HG02571 (cell line): ENCODE data around the gene SELENOP.
"Not testable (repeated sequence)": the region's sequence is repeated elsewhere in the genome, so short reads cannot be mapped to it uniquely, and the experiment has no call there.

Experiments used
- ATAC-seq: cut with Tn5 transposase; IDR thresholded peaks from one replicate; pipeline ENCODE4 v1.9.1; 2021; ENCODE audit warnings: mild to moderate bottlenecking, moderate library complexity; ENCODE audit not compliant: unreplicated experiment

SELENOP gene

GRCh38 chr5:42828671-42829070 is 17.0 kb upstream of the SELENOP start:
- no peak for ATAC-seq

GRCh38 chr5:42826757-42827515 is 15.2 kb upstream of the SELENOP start:
- ATAC-seq = no peak

GRCh38 chr5:42825422-42826148 is 13.9 kb upstream of the SELENOP start:
- no peak for ATAC-seq

GRCh38 chr5:42824347-42824976 is 12.8 kb upstream of the SELENOP start:
- ATAC-seq = no peak

- no peak for ATAC-seq
Measured at GRCh38 chr5:42822548-42822947, 10.9 kb upstream of the SELENOP start.

- ATAC-seq = no peak
Measured at GRCh38 chr5:42819745-42820144, 8.1 kb upstream of the SELENOP start.

- not testable (repeated sequence) for ATAC-seq
Measured at GRCh38 chr5:42816546-42816945, 4.9 kb upstream of the SELENOP start.

GRCh38 chr5:42813533-42813932 is 1.8 kb upstream of the SELENOP start:
- ATAC-seq = no peak

- ATAC-seq = no peak
Measured at GRCh38 chr5:42812620-42813019, 928 bp upstream of the SELENOP start.

- ATAC-seq = no peak
Measured at GRCh38 chr5:42810834-42811590, 680 bp downstream of the SELENOP start.

GRCh38 chr5:42808888-42809611 is 2.6 kb downstream of the SELENOP start:
- no peak for ATAC-seq

GRCh38 chr5:42807722-42808447 is 3.8 kb downstream of the SELENOP start:
- ATAC-seq = no peak

GRCh38 chr5:42806701-42807262 is 4.9 kb downstream of the SELENOP start:
- no peak for ATAC-seq

GRCh38 chr5:42806004-42806700 is 5.5 kb downstream of the SELENOP start:
- ATAC-seq = no peak

- no peak for ATAC-seq
Measured at GRCh38 chr5:42804717-42805339, 6.9 kb downstream of the SELENOP start.

- no peak for ATAC-seq
Measured at GRCh38 chr5:42801516-42802166, 10.1 kb downstream of the SELENOP start.

- no peak for ATAC-seq
Measured at GRCh38 chr5:42800748-42801330, 10.9 kb downstream of the SELENOP start.
